HEK293 (cell line): ENCODE measurements around the gene C21orf58.

Source experiments
- CTCF ChIA-PET: fragments of 350-600 bp; formaldehyde crosslinking; extraction: SDS; loops from one replicate; lab custom pipeline; 2021; ENCODE audit warnings: antibody characterized with exemption; lab: Yijun Ruan, JAX
- POLR2A ChIA-PET: fragments of 300-600 bp; formaldehyde crosslinking; extraction: SDS; loops from one replicate; lab custom pipeline; 2020; ENCODE audit warnings: antibody characterized with exemption, inconsistent platforms; lab: Yijun Ruan, JAX
- H3K27ac ChIP-seq: fragments of 200-500 bp; sonication (Bioruptor generic); 2 replicates; pipeline ENCODE4 v1.5.1; 2014; ENCODE audit warnings: low read depth, low read length, control low read depth, inconsistent platforms; ENCODE audit errors: extremely low read depth
- H3K36me3 ChIP-seq, 2 experiments: fragments of 200-500 bp in 1 of 2; sonication (Bioruptor generic) in 1 of 2; 1 replicate in 1 of 2; 2 replicates in 1 of 2; pipeline ENCODE4 v1.5.1; 2014 to 2017; ENCODE audit warnings: inconsistent platforms in 2 of 2, low read length in 2 of 2; ENCODE audit not compliant: control insufficient read depth in 2 of 2, insufficient read depth in 1 of 2
- H3K4me1 ChIP-seq: fragments of 200-500 bp; sonication (Bioruptor generic); 2 replicates; pipeline ENCODE4 v1.5.1; 2014; ENCODE audit warnings: mild to moderate bottlenecking, low read length, inconsistent platforms; ENCODE audit not compliant: control insufficient read depth, insufficient read depth
- H3K4me3 ChIP-seq: 2 replicates; pipeline ENCODE4 v1.5.1; 2011; ENCODE audit warnings: low read depth, mild to moderate bottlenecking, control low read depth, low read length, moderate library complexity
- H3K9me3 ChIP-seq: fragments of 200-500 bp; sonication (Bioruptor generic); 2 replicates; pipeline ENCODE4 v1.5.1; 2014; ENCODE audit warnings: low read depth, low read length, inconsistent platforms; ENCODE audit not compliant: control insufficient read depth, insufficient read depth
- AEBP2 ChIP-seq: fragments of 450-650 bp; formaldehyde crosslinking; IDR thresholded peaks from 2 replicates; pipeline ENCODE4 v1.5.1; 2016; ENCODE audit warnings: missing biosample characterization, missing genetic modification characterization, borderline replicate concordance
- GLI2 ChIP-seq: fragments of 450-650 bp; formaldehyde crosslinking; IDR thresholded peaks from 2 replicates; pipeline ENCODE4; 2017; ENCODE audit warnings: missing biosample characterization, missing genetic modification characterization, low read depth, borderline replicate concordance
- GLIS1 ChIP-seq: fragments of 450-650 bp; formaldehyde crosslinking; IDR thresholded peaks from 2 replicates; pipeline ENCODE4 v1.5.1; 2016; ENCODE audit warnings: missing biosample characterization, missing genetic modification characterization
- GLIS2 ChIP-seq: fragments of 450-650 bp; formaldehyde crosslinking; IDR thresholded peaks from 2 replicates; pipeline ENCODE4 v1.5.1; 2016; ENCODE audit warnings: missing biosample characterization, missing genetic modification characterization
- MEIS1 ChIP-seq: sonication (generic); formaldehyde crosslinking; IDR thresholded peaks from 2 replicates; pipeline ENCODE4 v1.8.1; 2022; ENCODE audit warnings: missing genetic modification reagents, mild to moderate bottlenecking, borderline replicate concordance
- MYNN ChIP-seq: fragments of 450-650 bp; formaldehyde crosslinking; IDR thresholded peaks from 2 replicates; pipeline ENCODE4 v1.5.1; 2016; ENCODE audit warnings: missing biosample characterization, missing genetic modification characterization, borderline replicate concordance
- OSR2 ChIP-seq: fragments of 450-650 bp; formaldehyde crosslinking; IDR thresholded peaks from 2 replicates; pipeline ENCODE4 v1.5.1; 2016; ENCODE audit warnings: missing biosample characterization, missing genetic modification characterization
- PRDM1 ChIP-seq: fragments of 450-650 bp; formaldehyde crosslinking; IDR thresholded peaks from 2 replicates; pipeline ENCODE4; 2016; ENCODE audit warnings: missing biosample characterization, missing genetic modification characterization
- PRDM6 ChIP-seq: fragments of 450-650 bp; formaldehyde crosslinking; IDR thresholded peaks from 2 replicates; pipeline ENCODE4 v1.5.1; 2017; ENCODE audit warnings: missing biosample characterization, missing genetic modification characterization
- ZNF121 ChIP-seq: fragments of 450-650 bp; formaldehyde crosslinking; IDR thresholded peaks from 2 replicates; pipeline ENCODE4 v1.5.1; 2016; ENCODE audit warnings: missing biosample characterization, missing genetic modification characterization
- ZNF148 ChIP-seq: fragments of 450-650 bp; formaldehyde crosslinking; IDR thresholded peaks from 2 replicates; pipeline ENCODE4 v1.5.0; 2017; ENCODE audit warnings: missing biosample characterization, missing genetic modification characterization, borderline replicate concordance
- ZNF174 ChIP-seq: fragments of 450-650 bp; formaldehyde crosslinking; IDR thresholded peaks from 2 replicates; pipeline ENCODE4 v1.5.0; 2017; ENCODE audit warnings: missing biosample characterization, mild to moderate bottlenecking, missing genetic modification characterization
- ZNF175 ChIP-seq: fragments of 450-650 bp; formaldehyde crosslinking; IDR thresholded peaks from 2 replicates; pipeline ENCODE4 v1.5.1; 2016; ENCODE audit warnings: missing biosample characterization, missing genetic modification characterization
- ZNF221 ChIP-seq: fragments of 450-650 bp; formaldehyde crosslinking; IDR thresholded peaks from 2 replicates; pipeline ENCODE4 v1.5.1; 2017; ENCODE audit warnings: missing biosample characterization, missing genetic modification characterization, borderline replicate concordance
- ZNF24 ChIP-seq: fragments of 450-650 bp; formaldehyde crosslinking; IDR thresholded peaks from 2 replicates; pipeline ENCODE4 v1.5.1; 2016; ENCODE audit warnings: missing biosample characterization, missing genetic modification characterization
- ZNF26 ChIP-seq: fragments of 450-650 bp; formaldehyde crosslinking; IDR thresholded peaks from 2 replicates; pipeline ENCODE4 v1.5.1; 2016; ENCODE audit warnings: missing biosample characterization, missing genetic modification characterization
- ZNF324 ChIP-seq: fragments of 450-650 bp; formaldehyde crosslinking; IDR thresholded peaks from 2 replicates; pipeline ENCODE4 v1.5.1; 2016; ENCODE audit warnings: missing biosample characterization, missing genetic modification characterization
- ZNF362 ChIP-seq: fragments of 450-650 bp; formaldehyde crosslinking; IDR thresholded peaks from 2 replicates; pipeline ENCODE4 v1.5.1; 2016; ENCODE audit warnings: missing biosample characterization, missing genetic modification characterization
- ZNF366 ChIP-seq: fragments of 450-650 bp; formaldehyde crosslinking; conservative IDR thresholded peaks from 2 replicates; pipeline ENCODE4 v1.5.1; 2016; ENCODE audit warnings: missing biosample characterization, missing genetic modification characterization
- ZNF549 ChIP-seq: fragments of 450-650 bp; IDR thresholded peaks from 2 replicates; pipeline ENCODE4 v1.5.1; 2018; ENCODE audit warnings: missing biosample characterization, missing genetic modification characterization, mild to moderate bottlenecking, inconsistent platforms, moderate library complexity
- ZNF670 ChIP-seq: fragments of 450-650 bp; formaldehyde crosslinking; IDR thresholded peaks from 2 replicates; pipeline ENCODE4 v1.5.1; 2016; ENCODE audit warnings: missing biosample characterization, missing genetic modification characterization, low read depth
- ZNF701 ChIP-seq: fragments of 450-650 bp; formaldehyde crosslinking; IDR thresholded peaks from 2 replicates; pipeline ENCODE4 v1.5.1; 2016; ENCODE audit warnings: missing biosample characterization, missing genetic modification characterization

C21orf58 gene

GRCh38 chr21:46289655-46290179 is 34.0 kb downstream of the C21orf58 start:
- Histone ChIP-seq H3K36me3 (peaks cover 0 to 24% of the 10 kb centered on the region in 2 experiments; a peak in 2 of 3 replicates), H3K4me1 (peaks cover 4% of the 10 kb centered on the region; the same call in 1 of the 2 replicates), H3K27ac (no peak overlapping the region), H3K9me3 (no peaks in the 10 kb centered on the region), H3K4me3 (no peak overlapping the region)
- ChIA-PET POLR2A (no interaction called here), CTCF (interaction anchor here (0.6 kb wide), 1 partner anchor 1774 kb away, joined by 3 read pairs; no protein-coding TSS in a partner anchor)
- TF ChIP-seq ZNF221 (tag by site-specific recombination) = no peak
- TF ChIP-seq ZNF366 (tag by site-specific recombination) = no peak
- no peak for TF ChIP-seq MEIS1 (CRISPR knock-in tag)
- TF ChIP-seq GLIS1 (tag by site-specific recombination) = no peak
- no peak for TF ChIP-seq ZNF121
- no peak for TF ChIP-seq OSR2 (tag by site-specific recombination)
- TF ChIP-seq ZNF174 = no peak
- TF ChIP-seq PRDM6 = no peak
- TF ChIP-seq ZNF24 (tag by site-specific recombination) = no peak
- TF ChIP-seq ZNF175 (tag by site-specific recombination) = no peak
- no peak for TF ChIP-seq GLIS2

- Histone ChIP-seq H3K4me3 (no peak overlapping the region), H3K27ac (no peak overlapping the region), H3K9me3 (no peaks in the 10 kb centered on the region), H3K4me1 (peaks cover 4% of the 10 kb centered on the region; the same call in 1 of the 2 replicates), H3K36me3 (peaks cover 7 to 45% of the 10 kb centered on the region in 2 experiments)
- POLR2A ChIA-PET = no interaction called here
- TF ChIP-seq MYNN = no peak
- no peak for TF ChIP-seq ZNF26 (tag by site-specific recombination)
- TF ChIP-seq ZNF549 (tag by site-specific recombination) = no peak
- no peak for TF ChIP-seq GLI2
- no peak for TF ChIP-seq ZNF324 (tag by site-specific recombination)
- TF ChIP-seq PRDM1 = no peak
- no peak for TF ChIP-seq ZNF670 (tag by site-specific recombination)
- TF ChIP-seq ZNF362 (tag by site-specific recombination) = no peak
- TF ChIP-seq ZNF701 (tag by site-specific recombination) = no peak
- TF ChIP-seq ZNF148 (tag by site-specific recombination) = no peak
- no peak for TF ChIP-seq AEBP2 (tag by site-specific recombination)
- CTCF ChIA-PET = no interaction called here
Measured at GRCh38 chr21:46287541-46287940, 36.1 kb downstream of the C21orf58 start.
